ENCODE results near the gene S100A7A.
"Not testable (repeated sequence)": the region's sequence is repeated elsewhere in the genome, so short reads cannot be mapped to it uniquely, and the experiment has no call there.

The S100A7A gene

GRCh38 chr1:153459655-153460054, 43.3 kb downstream of the S100A7A start:
- no peak for DNase-seq (ENCODE audit: low read depth in 2 of 2)

- DNase-seq (ENCODE audit: low read depth in 2 of 2) = no peak
These were observed 44.2 kb downstream of the S100A7A start, which contains the start of gene S100A7 for GRCh38 chr1:153460551-153460950. Gene S100A7 (minus strand): TSS chr1:153460651. CDS start chr1:153459013, 1,638 bp downstream.

GRCh38 chr1:153462741-153463140, 46.4 kb downstream of the S100A7A start:
- DNase-seq (ENCODE audit: low read depth in 2 of 2) = not testable (repeated sequence)

- DNase-seq (ENCODE audit: low read depth in 2 of 2) = peak; percentile 58 to 68
These were observed 49.7 kb downstream of the S100A7A start for GRCh38 chr1:153465811-153466636.

- no peak for DNase-seq (ENCODE audit: low read depth in 2 of 2)
These were observed 50.6 kb downstream of the S100A7A start for GRCh38 chr1:153466908-153467307.

GRCh38 chr1:153470707-153471106, 54.4 kb downstream of the S100A7A start:
- DNase-seq (ENCODE audit: low read depth in 2 of 2) = no peak
